T-helper 17 cell (primary cell): Measurements from ENCODE around the gene TMEM263. TPM values are rescaled to one million over a fixed set of nuclear protein-coding genes. Genes with fewer than 3 reads are reported as not detected.
"Not testable (repeated sequence)": the region's sequence is repeated elsewhere in the genome, so short reads cannot be mapped to it uniquely, and the experiment has no call there.

Experiments
- ATAC-seq: fragments of 150-1000 bp; cut with Tn5 transposase; 2 replicates; pipeline ENCODE4 v1.10.0; 2021; ENCODE audit warnings: mild to moderate bottlenecking, moderate library complexity
- DNase-seq, 3 donors: peaks; one replicate each; pipeline versions ENCODE4 v3.0.0 to v3.0.0-alpha.2; 2020 to 2021
- H3K9me3 ChIP-seq: one replicate; pipeline ENCODE4 v1.7.0; 2013; ENCODE audit warnings: low read length, mild to moderate bottlenecking; ENCODE audit not compliant: control insufficient read depth, poor library complexity, severe bottlenecking
- H3K27ac Mint-ChIP-seq: one replicate; pipeline ENCODE4 v1.8.0; 2022; ENCODE audit warnings: mild to moderate bottlenecking, moderate library complexity, mixed read lengths
- H3K27me3 Mint-ChIP-seq: one replicate; pipeline ENCODE4 v1.8.0; 2022; ENCODE audit warnings: mixed read lengths
- H3K36me3 Mint-ChIP-seq: one replicate; pipeline ENCODE4 v1.8.0; 2022; ENCODE audit warnings: low read depth, mixed read lengths
- H3K4me1 Mint-ChIP-seq: one replicate; pipeline ENCODE4 v1.8.0; 2022; ENCODE audit warnings: mild to moderate bottlenecking, mixed read lengths
- H3K4me3 Mint-ChIP-seq: one replicate; pipeline ENCODE4 v1.8.0; 2022; ENCODE audit warnings: mild to moderate bottlenecking, moderate library complexity, mixed read lengths
- total RNA-seq, 4 donors: library from RNA in 2 of 4; stranded (reverse) in 2 of 4; gene quantifications; one replicate each; pipeline ENCODE4 v1.2.3 and lab custom pipeline; 2022 to 2026

Gene TMEM263
- total RNA-seq, 2 donors from 2014 or later, result 34.4 to 35.1 TPM

DNA sequence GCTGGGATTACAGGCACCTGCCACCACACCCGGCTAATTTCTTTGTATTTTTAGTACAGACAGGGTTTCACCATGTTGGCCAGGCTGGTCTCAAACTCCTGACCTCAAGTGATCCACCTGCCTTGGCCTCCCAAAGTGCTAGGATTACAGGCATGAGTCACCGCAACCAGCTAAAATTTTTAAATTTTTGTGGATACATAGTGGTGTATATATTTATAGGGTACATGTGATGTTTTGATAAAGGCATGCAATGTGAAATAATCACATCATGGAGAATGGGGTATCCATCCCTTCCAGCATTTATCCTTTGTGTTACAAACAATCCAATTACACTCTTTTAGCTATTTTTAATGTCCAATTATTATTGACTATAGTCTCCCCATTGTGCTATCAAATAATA, 33.7 kb upstream of the TMEM263 start:
- H3K9me3 ChIP-seq, H3K27ac Mint-ChIP-seq, H3K4me1 Mint-ChIP-seq, DNase-seq, ATAC-seq, H3K36me3 Mint-ChIP-seq, H3K4me3 Mint-ChIP-seq: not testable (repeated sequence)
- peaks cover 16% of the 10 kb centered on the region for H3K27me3 Mint-ChIP-seq

DNA sequence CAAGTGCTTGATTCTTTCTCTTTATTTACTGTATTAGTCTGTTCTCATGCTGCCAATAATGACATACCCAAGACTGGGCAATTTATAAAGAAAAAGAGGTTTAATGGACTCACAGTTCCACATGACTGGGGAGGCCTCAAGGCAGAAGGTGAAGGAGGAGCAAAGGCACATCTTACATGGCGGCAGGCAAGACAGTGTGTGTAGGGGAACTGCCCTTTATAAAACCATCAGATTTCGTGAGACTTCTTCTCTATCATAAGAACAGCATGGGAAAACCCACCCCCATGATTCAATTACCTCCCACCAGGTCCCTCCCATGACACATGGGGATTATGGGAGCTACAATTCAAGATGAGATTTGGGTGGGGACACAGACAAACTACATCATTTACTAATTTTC, 32.1 kb upstream of the TMEM263 start:
- H3K27me3 Mint-ChIP-seq, result peaks cover 16% of the 10 kb centered on the region
- not testable (repeated sequence) for H3K27ac Mint-ChIP-seq, H3K36me3 Mint-ChIP-seq, H3K4me1 Mint-ChIP-seq, H3K9me3 ChIP-seq, DNase-seq, ATAC-seq, H3K4me3 Mint-ChIP-seq

- no peaks in the 10 kb centered on the region for H3K9me3 ChIP-seq
- Mint-ChIP-seq H3K4me1 (peaks cover 6% of the 10 kb centered on the region), H3K27me3 (peaks cover 16% of the 10 kb centered on the region), H3K4me3 (no peak overlapping the region), H3K27ac (no peak overlapping the region), H3K36me3 (peaks cover 4% of the 10 kb centered on the region)
- DNase-seq (no peak), ATAC-seq (no peak)
These were observed 31.3 kb upstream of the TMEM263 start for GRCh38 chr12:106924268-106924861.

DNA sequence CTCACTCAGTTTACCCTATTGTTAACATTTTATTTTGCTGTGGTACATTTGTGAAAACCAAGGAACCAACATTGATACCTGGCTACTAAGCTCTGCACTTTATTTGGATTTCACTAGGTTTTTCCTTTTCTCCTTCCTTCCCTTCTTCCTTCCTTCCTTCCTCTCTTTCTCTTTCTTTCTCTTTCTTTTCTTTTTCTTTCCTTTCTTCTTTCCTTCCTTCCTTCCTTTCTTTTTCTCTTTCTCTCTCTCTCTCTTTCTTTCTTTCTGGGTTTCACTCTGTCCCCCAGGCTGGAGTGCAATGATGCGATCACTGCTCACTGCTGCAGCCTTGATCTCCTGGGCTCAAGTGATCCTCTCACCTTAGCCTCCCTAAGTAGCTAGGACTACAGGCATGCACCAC, 29.1 kb upstream of the TMEM263 start:
- no peak overlapping the region for H3K27ac Mint-ChIP-seq
- peaks cover 7% of the 10 kb centered on the region for H3K36me3 Mint-ChIP-seq
- H3K9me3 ChIP-seq, result no peaks in the 10 kb centered on the region
- H3K4me3 Mint-ChIP-seq, result no peak overlapping the region
- peaks cover 25% of the 10 kb centered on the region for H3K27me3 Mint-ChIP-seq
- DNase-seq, result no peak
- ATAC-seq, result no peak
- H3K4me1 Mint-ChIP-seq, result peaks cover 7% of the 10 kb centered on the region

GRCh38 chr12:106934277-106934676, 21.4 kb upstream of the TMEM263 start:
- Mint-ChIP-seq H3K27ac (no peak overlapping the region), H3K4me3 (no peak overlapping the region), H3K4me1 (peaks cover 4% of the 10 kb centered on the region), H3K27me3 (peaks cover 19% of the 10 kb centered on the region), H3K36me3 (peaks cover 4% of the 10 kb centered on the region)
- H3K9me3 ChIP-seq, result no peaks in the 10 kb centered on the region
- no peak for DNase-seq
- ATAC-seq, result no peak

DNA sequence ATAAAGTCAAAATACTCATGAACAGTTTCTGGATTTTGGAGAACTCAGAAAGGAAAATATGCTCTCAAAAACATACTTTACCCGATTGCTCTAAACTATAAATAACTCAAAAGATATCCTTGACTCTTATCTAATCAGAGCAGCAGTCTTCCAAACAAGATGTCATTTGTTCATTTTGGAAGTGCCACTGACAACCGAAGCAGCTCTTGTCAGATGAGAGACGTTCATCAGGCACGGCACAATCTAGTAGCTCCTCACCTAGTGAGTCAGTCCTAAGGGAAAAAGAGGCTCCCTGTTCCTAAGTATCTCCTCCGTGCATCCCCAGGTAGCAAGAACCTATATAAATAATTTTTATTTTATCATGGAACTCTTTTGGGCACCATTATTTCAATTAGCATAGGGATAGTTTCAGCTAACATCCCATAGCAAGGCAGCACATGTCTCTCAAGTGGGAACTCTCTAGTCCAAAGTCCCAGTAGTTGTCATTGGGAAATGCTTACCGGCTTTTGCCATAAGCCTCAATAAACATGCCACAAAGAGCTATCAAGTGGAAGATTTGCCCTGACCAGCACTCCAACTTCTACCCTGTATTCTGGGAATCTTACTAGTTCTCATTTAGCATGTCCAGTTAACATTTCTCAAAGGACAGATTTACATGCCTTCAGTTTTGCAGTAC, 14.1 kb upstream of the TMEM263 start:
- ATAC-seq (no peak), DNase-seq (no peak)
- H3K9me3 ChIP-seq, result no peaks in the 10 kb centered on the region
- Mint-ChIP-seq H3K4me3 (no peak overlapping the region), H3K27ac (no peak overlapping the region), H3K4me1 (no peaks in the 10 kb centered on the region), H3K27me3 (no peaks in the 10 kb centered on the region), H3K36me3 (peaks cover 2% of the 10 kb centered on the region)

GRCh38 chr12:106942775-106943174, 12.9 kb upstream of the TMEM263 start:
- Mint-ChIP-seq H3K27ac (no peak overlapping the region), H3K36me3 (no peaks in the 10 kb centered on the region), H3K4me1 (no peaks in the 10 kb centered on the region), H3K4me3 (no peak overlapping the region), H3K27me3 (no peaks in the 10 kb centered on the region)
- ATAC-seq (no peak), DNase-seq (no peak)
- no peaks in the 10 kb centered on the region for H3K9me3 ChIP-seq

GRCh38 chr12:106945261-106945851, 10.4 kb upstream of the TMEM263 start:
- H3K9me3 ChIP-seq, result no peaks in the 10 kb centered on the region
- no peaks in the 10 kb centered on the region for H3K36me3 Mint-ChIP-seq
- H3K4me1 Mint-ChIP-seq, result no peaks in the 10 kb centered on the region
- H3K27ac Mint-ChIP-seq, result no peak overlapping the region
- H3K27me3 Mint-ChIP-seq, result no peaks in the 10 kb centered on the region
- no peak overlapping the region for H3K4me3 Mint-ChIP-seq
- DNase-seq, result no peak
- ATAC-seq, result no peak

- ATAC-seq, result no peak
- Mint-ChIP-seq H3K27ac (no peak overlapping the region), H3K36me3 (no peaks in the 10 kb centered on the region), H3K27me3 (no peaks in the 10 kb centered on the region), H3K4me1 (peaks cover 4% of the 10 kb centered on the region), H3K4me3 (no peak overlapping the region)
- no peak for DNase-seq
- H3K9me3 ChIP-seq, result no peaks in the 10 kb centered on the region
These were observed 8.2 kb upstream of the TMEM263 start for GRCh38 chr12:106947461-106947860.

GRCh38 chr12:106950591-106950990, 5.1 kb upstream of the TMEM263 start:
- H3K9me3 ChIP-seq, result no peaks in the 10 kb centered on the region
- no peak overlapping the region for H3K27ac Mint-ChIP-seq
- no peaks in the 10 kb centered on the region for H3K36me3 Mint-ChIP-seq
- H3K4me1 Mint-ChIP-seq, result peaks cover 7% of the 10 kb centered on the region
- ATAC-seq (no peak), DNase-seq (no peak)
- no peak overlapping the region for H3K4me3 Mint-ChIP-seq
- H3K27me3 Mint-ChIP-seq, result no peaks in the 10 kb centered on the region

GRCh38 chr12:106953352-106954250, 2.1 kb upstream of the TMEM263 start:
- Mint-ChIP-seq H3K27me3 (no peaks in the 10 kb centered on the region), H3K36me3 (no peaks in the 10 kb centered on the region), H3K4me3 (no peak overlapping the region), H3K4me1 (peaks cover 22% of the 10 kb centered on the region), H3K27ac (no peak overlapping the region)
- no peak for DNase-seq
- no peaks in the 10 kb centered on the region for H3K9me3 ChIP-seq
- no peak for ATAC-seq

DNA sequence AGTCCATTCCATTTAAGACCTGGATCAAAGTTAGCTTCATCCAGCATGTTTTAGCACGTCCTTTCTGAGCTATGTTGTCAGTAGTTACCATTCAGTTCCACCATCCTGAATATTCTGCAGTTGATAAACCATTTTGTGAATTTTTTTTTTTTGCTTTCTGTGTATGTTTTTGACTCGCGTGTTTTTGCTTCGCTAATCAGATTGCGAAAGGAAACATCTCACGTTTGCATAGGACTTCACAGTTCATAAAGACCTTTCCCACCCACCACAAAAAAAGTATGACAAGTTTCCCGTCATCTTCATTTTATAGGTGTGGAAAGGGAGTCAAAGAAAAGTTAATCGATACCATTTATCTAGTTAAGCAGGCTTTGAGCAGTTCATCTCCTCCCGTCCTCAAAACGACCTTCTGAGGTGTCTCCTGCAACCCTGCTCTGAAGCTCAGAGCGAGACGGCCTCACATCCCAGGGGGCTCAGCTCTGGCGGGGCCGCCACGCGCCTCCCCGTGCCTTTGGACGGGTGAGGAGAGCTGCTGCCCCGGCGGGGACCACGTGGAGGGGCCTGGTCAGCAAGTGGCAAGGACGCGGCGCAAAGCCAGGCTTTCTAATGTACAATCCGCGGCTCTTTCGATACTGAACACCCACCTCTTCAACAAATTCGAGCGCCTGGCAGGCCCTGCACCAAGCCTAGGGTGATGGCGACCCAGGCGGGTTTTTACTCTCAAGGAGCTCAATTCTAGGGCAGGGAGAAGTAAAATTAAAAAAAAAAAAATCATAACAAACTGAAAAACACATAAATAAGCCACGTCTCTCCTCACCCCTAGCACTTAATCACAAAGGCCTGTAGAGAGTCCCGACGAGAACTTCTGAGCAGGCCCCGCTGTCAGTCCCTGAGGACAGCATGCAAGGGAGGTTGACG, 988 bp upstream of the TMEM263 start:
- Mint-ChIP-seq H3K27ac (peak overlapping the region; percentile 94), H3K4me3 (peak overlapping the region; percentile 97), H3K4me1 (peaks cover 22% of the 10 kb centered on the region), H3K27me3 (no peaks in the 10 kb centered on the region), H3K36me3 (no peaks in the 10 kb centered on the region)
- peak; percentile 40 for ATAC-seq
- DNase-seq, result peak in 2 of 3 donors; percentile 8
- H3K9me3 ChIP-seq, result no peaks in the 10 kb centered on the region
